Testis (tissue), 3 donors: ENCODE data around the gene ZKSCAN3. TPM values are rescaled to one million over a fixed set of nuclear protein-coding genes. Genes with fewer than 3 reads are reported as not detected.

Experiments used
- DNase-seq: peaks from one replicate; pipeline ENCODE4 v3.0.0-alpha.2; 2019
- H3K27ac ChIP-seq, 2 donors: fragments of 200-600 bp; sonication (generic); one replicate each; pipeline ENCODE4 v1.5.1; 2019
- H3K27me3 ChIP-seq: fragments of 200-600 bp; sonication (generic); one replicate; pipeline ENCODE4 v1.5.1; 2019
- H3K36me3 ChIP-seq: fragments of 200-600 bp; sonication (generic); one replicate; pipeline ENCODE4 v1.5.1; 2017; ENCODE audit warnings: low read depth; ENCODE audit errors: missing control alignments
- H3K4me1 ChIP-seq: fragments of 200-600 bp; sonication (generic); one replicate; pipeline ENCODE4 v1.5.1; 2019
- H3K4me3 ChIP-seq, 2 donors: fragments of 200-600 bp; sonication (generic); one replicate each; pipeline ENCODE4 v1.5.1; 2017 to 2019
- H3K9me3 ChIP-seq: fragments of 200-600 bp; sonication (generic); one replicate; pipeline ENCODE4 v1.5.1; 2017
- POLR2A ChIP-seq: fragments of 450-650 bp; IDR thresholded peaks from one replicate; pipeline ENCODE4 v1.6.1; 2017; ENCODE audit warnings: antibody characterized with exemption, mild to moderate bottlenecking, moderate library complexity
- WGBS, 2 donors: methylation state at CpG; one replicate each; pipeline ENCODE4 v1.1.5; 2018; 5-methylcytosine and 5-hydroxymethylcytosine counted together
- intact Hi-C: fragments of 100-400 bp; cut with DNase I; formaldehyde crosslinking; loops from one replicate; pipeline ENCODE4 v1.15.1; 2023; ENCODE audit warnings: low total_unique reads
- polyA plus RNA-seq: library from polyadenylated mRNA; stranded (reverse); fragments of 350-450 nt; fragmentation: Illumina TruSeq; extraction: RNeasy Lipid Tissue Mini Kit (QIAGEN cat#74804); gene quantifications from one replicate; pipeline ENCODE4 v1.2.3, GENCODE V29; 2014; ENCODE audit warnings: low read depth, low replicate concordance; ENCODE audit not compliant: insufficient read depth
- total RNA-seq, 2 donors: library from RNA; depleted of rRNA; stranded (reverse); fragments of >200 nt; gene quantifications; one replicate each; pipeline ENCODE4 v1.2.3, GENCODE V29; 2016
- TF ChIP-seq, protein P1 (sequence below), 3 experiments: fragments of 450-650 bp in 2 of 3; fragments of 200-600 bp in 1 of 3; sonication (generic) in 1 of 3; IDR thresholded peaks; one replicate each; pipeline ENCODE4 v1.5.1; 2016 to 2019; ENCODE audit warnings: antibody characterized with exemption in 3 of 3, mild to moderate bottlenecking in 2 of 3, moderate library complexity in 1 of 3

The ZKSCAN3 gene
- total and polyA plus RNA-seq, 3 donors from 2014 or later, result 5.4 to 8.3 (median 8.1) TPM

DNA sequence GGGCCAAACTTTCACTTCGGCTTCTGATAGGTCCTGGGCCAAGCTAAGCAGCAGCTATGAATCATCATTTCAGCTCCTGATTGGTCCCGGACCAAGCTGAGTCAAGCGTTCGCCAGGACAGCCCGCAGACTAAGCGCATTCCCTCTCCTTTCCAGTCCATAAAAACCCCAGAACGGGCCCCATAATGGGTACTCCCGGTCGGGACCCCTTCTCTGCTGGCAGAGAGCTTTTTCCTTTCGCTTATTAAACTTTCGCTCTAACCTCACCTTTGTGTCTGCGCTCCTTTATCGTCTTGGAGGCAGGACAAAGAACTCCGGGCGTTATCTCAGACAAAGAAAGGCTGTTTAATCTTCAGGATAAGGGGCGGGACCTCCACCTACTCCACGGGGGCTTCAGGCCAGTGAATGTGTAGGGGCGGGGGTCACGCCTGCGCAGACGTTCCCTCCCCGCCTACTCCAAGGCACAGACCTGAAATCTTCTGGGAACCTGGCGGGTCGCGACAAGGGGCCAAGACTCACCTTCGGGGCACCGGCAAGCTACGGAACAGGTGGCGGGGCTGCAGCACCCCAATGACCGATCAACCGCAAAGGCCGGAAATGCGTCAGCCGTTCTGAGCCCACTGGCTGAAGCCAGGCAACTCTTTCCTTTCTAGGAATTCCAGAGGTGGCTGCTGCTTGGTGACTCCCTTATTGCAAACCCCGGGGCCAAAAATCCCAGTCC, 14.0 kb upstream of the ZKSCAN3 start, which contains the start of gene ZSCAN31:
Gene ZSCAN31, minus strand, starts transcription at position 585 of the 720 bp plus-strand sequence. CDS start 6,465 bp downstream, outside the sequence.
- Histone ChIP-seq H3K9me3 (no peaks in the 10 kb centered on the region), H3K27me3 (no peaks in the 10 kb centered on the region), H3K27ac (peak within 1 kb of the TSS; percentile 92 to 93), H3K4me3 (peak within 1 kb of the TSS; percentile 59 to 70), H3K4me1 (peaks cover 15% of the 10 kb centered on the region), H3K36me3 (no peaks in the 10 kb centered on the region)
- TF ChIP-seq POLR2A, result peak; percentile 4
- TF ChIP-seq, protein P1, sequence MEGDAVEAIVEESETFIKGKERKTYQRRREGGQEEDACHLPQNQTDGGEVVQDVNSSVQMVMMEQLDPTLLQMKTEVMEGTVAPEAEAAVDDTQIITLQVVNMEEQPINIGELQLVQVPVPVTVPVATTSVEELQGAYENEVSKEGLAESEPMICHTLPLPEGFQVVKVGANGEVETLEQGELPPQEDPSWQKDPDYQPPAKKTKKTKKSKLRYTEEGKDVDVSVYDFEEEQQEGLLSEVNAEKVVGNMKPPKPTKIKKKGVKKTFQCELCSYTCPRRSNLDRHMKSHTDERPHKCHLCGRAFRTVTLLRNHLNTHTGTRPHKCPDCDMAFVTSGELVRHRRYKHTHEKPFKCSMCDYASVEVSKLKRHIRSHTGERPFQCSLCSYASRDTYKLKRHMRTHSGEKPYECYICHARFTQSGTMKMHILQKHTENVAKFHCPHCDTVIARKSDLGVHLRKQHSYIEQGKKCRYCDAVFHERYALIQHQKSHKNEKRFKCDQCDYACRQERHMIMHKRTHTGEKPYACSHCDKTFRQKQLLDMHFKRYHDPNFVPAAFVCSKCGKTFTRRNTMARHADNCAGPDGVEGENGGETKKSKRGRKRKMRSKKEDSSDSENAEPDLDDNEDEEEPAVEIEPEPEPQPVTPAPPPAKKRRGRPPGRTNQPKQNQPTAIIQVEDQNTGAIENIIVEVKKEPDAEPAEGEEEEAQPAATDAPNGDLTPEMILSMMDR (IDR thresholded peaks at IDR 0.05), result no peak
- intact Hi-C loops, result loop anchor here (5.0 kb wide), 1 partner anchor 253 kb away; the partner anchor contains the start of gene ZNF165
- DNase-seq, result peak; percentile 99
- 0% methylated on average over 29 to 35 of the region's 35 CpGs for WGBS, 2 donors

- no peak for TF ChIP-seq POLR2A
- H3K4me1 ChIP-seq, result peaks cover 15% of the 10 kb centered on the region
- peak; percentile 51 for DNase-seq
- intact Hi-C loops, result loop anchor here (5.0 kb wide), 1 partner anchor 254 kb away; the partner anchor contains the start of gene ZNF165
- WGBS, 2 donors, result 6 to 10% methylated on average over 24 of the region's 24 CpGs
- H3K9me3 ChIP-seq, result no peaks in the 10 kb centered on the region
- H3K36me3 ChIP-seq, result no peaks in the 10 kb centered on the region
- no peaks in the 10 kb centered on the region for H3K27me3 ChIP-seq
- H3K27ac ChIP-seq, result peak overlapping the region; percentile 92 to 93
- H3K4me3 ChIP-seq, result peak overlapping the region; percentile 59 to 70
These were observed 13.2 kb upstream of the ZKSCAN3 start for GRCh38 chr6:28336284-28337120.

DNA sequence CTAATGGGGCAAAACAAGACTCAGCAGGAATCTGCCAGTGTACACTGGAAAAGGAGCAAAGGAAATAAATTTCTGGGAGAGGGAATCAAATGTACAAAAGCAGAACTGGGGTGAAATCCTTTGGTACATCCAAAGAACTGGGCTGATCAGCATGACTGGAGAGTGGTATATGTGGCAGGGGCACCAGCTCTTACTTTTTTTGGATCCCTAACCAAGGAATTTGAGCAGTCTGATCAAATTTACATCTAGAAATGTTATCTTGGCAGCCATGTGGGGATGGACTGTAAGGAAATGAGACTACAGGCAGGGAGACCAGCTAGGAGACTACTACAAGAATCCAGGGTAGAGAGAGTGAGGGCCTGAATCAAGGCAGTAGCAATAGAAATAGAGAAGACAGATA, 12.6 kb upstream of the ZKSCAN3 start:
- H3K9me3 ChIP-seq, result no peaks in the 10 kb centered on the region
- TF ChIP-seq, protein P1 (IDR thresholded peaks at IDR 0.05), result no peak
- no peak for TF ChIP-seq POLR2A

GRCh38 chr6:28340310-28341095, 9.2 kb upstream of the ZKSCAN3 start:
- 79 to 90% methylated on average over 1 of the region's 1 CpG for WGBS, 2 donors
- H3K9me3 ChIP-seq, result no peaks in the 10 kb centered on the region
- TF ChIP-seq POLR2A, result no peak
- TF ChIP-seq, protein P1 (IDR thresholded peaks at IDR 0.05), result no peak
- no peaks in the 10 kb centered on the region for H3K27me3 ChIP-seq
- peaks cover 6% of the 10 kb centered on the region for H3K4me1 ChIP-seq
- H3K27ac ChIP-seq, result no peak overlapping the region
- no peaks in the 10 kb centered on the region for H3K36me3 ChIP-seq
- no peak overlapping the region for H3K4me3 ChIP-seq
- no peak for DNase-seq
- intact Hi-C loops, result no loop called here

More for the DNA sequence above, 12.6 kb upstream of the ZKSCAN3 start:
- no peak for DNase-seq
- H3K4me3 ChIP-seq, result peak overlapping the region in 1 of 2 donors; percentile 70
- no peaks in the 10 kb centered on the region for H3K27me3 ChIP-seq
- H3K36me3 ChIP-seq, result no peaks in the 10 kb centered on the region
- peak overlapping the region; percentile 92 to 93 for H3K27ac ChIP-seq
- H3K4me1 ChIP-seq, result peaks cover 15% of the 10 kb centered on the region
- intact Hi-C loops, result loop anchor here (5.0 kb wide), 1 partner anchor 255 kb away; the partner anchor contains the start of gene ZNF165
